GM18511 (cell line): ENCODE data around the gene MIOS.
"Not testable (repeated sequence)": the region's sequence is repeated elsewhere in the genome, so short reads cannot be mapped to it uniquely, and the experiment has no call there.

Source experiments
- ATAC-seq: cut with Tn5 transposase; IDR thresholded peaks from one replicate; pipeline ENCODE4 v1.9.1; 2021; ENCODE audit warnings: mild to moderate bottlenecking, moderate library complexity; ENCODE audit not compliant: unreplicated experiment

Gene MIOS

GRCh38 chr7:7640221-7641128 lies 73.8 kb downstream of the MIOS start, which contains the start of gene UMAD1:
Gene UMAD1, plus strand, starts transcription at chr7:7640752. Its CDS starts 32,620 bp downstream, at chr7:7673372.
- peak; percentile 97 for ATAC-seq

- ATAC-seq: peak; percentile 20
Measured at GRCh38 chr7:7641129-7641663, 74.5 kb downstream of the MIOS start.

GRCh38 chr7:7642081-7642480 lies 75.4 kb downstream of the MIOS start:
- no peak for ATAC-seq

- ATAC-seq: no peak
Measured at GRCh38 chr7:7647495-7648036, 80.9 kb downstream of the MIOS start.

- no peak for ATAC-seq
Measured at GRCh38 chr7:7650682-7651206, 84.1 kb downstream of the MIOS start.

GRCh38 chr7:7651479-7651878 lies 84.8 kb downstream of the MIOS start:
- no peak for ATAC-seq

GRCh38 chr7:7652798-7653540 lies 86.3 kb downstream of the MIOS start:
- no peak for ATAC-seq

- no peak for ATAC-seq
Measured at GRCh38 chr7:7653593-7654187, 87.0 kb downstream of the MIOS start.

- no peak for ATAC-seq
Measured at GRCh38 chr7:7654964-7655715, 88.5 kb downstream of the MIOS start.

GRCh38 chr7:7656459-7656858 lies 89.8 kb downstream of the MIOS start:
- not testable (repeated sequence) for ATAC-seq
